ENCODE data around the gene YWHAG. TPM values are rescaled to one million over a fixed set of nuclear protein-coding genes. Genes with fewer than 3 reads are reported as not detected.
A peak's percentile ranks its signal among the peaks of the same experiment; 100 is the strongest.

Gene YWHAG
- total and polyA plus RNA-seq, 9 of the 15 experiments (the other 6 are each of a cell fraction or from before 2014, with no cell fraction given): 30.4 to 246 (median 94.5) TPM

- TF ChIP-seq RBM14 (IDR thresholded peaks at IDR 0.05; ENCODE audit: borderline replicate concordance, insufficient read depth, low read depth, low read length) (no peak), TSC22D4 (tag; IDR thresholded peaks at IDR 0.05) (no peak), THAP7 (CRISPR knock-in tag; IDR thresholded peaks at IDR 0.05) (no peak), ZNF444 (CRISPR knock-in tag; IDR thresholded peaks at IDR 0.05) (no peak), CBX5 (IDR thresholded peaks at IDR 0.05; ENCODE audit: borderline replicate concordance, low read depth) (no peak), RFX7 (CRISPR knock-in tag; IDR thresholded peaks at IDR 0.05) (no peak), TCF3 (CRISPR knock-in tag; IDR thresholded peaks at IDR 0.05) (no peak), ZNF583 (CRISPR knock-in tag; IDR thresholded peaks at IDR 0.05) (peak; percentile 81), ZBTB34 (CRISPR knock-in tag; IDR thresholded peaks at IDR 0.05) (no peak), ZFP36 (IDR thresholded peaks at IDR 0.05; ENCODE audit: low read depth, low read length, partially characterized antibody) (peak; percentile 100), DLX4 (CRISPR knock-in tag; IDR thresholded peaks at IDR 0.05) (no peak), ZNF165 (CRISPR knock-in tag; IDR thresholded peaks at IDR 0.05; ENCODE audit: borderline replicate concordance) (no peak), CUX1 (CRISPR knock-in tag; IDR thresholded peaks at IDR 0.05) (no peak), MCM7 (IDR thresholded peaks at IDR 0.05) (no peak), ZBTB12 (CRISPR knock-in tag; IDR thresholded peaks at IDR 0.05) (0 out of 2 replicates have a peak, but pooled peaks have one; percentile 24), SPI1 (IDR thresholded peaks at IDR 0.05; ENCODE audit: borderline replicate concordance, low read depth, low read length) (no peak), SMAD2 (IDR thresholded peaks at IDR 0.05; ENCODE audit: low read depth, low read length) (no peak), FOXA1 (IDR thresholded peaks at IDR 0.05; ENCODE audit: borderline replicate concordance) (no peak), ZNF76 (CRISPR knock-in tag; IDR thresholded peaks at IDR 0.05; ENCODE audit: borderline replicate concordance) (no peak)
Observed at GRCh38 chr7:76397409-76398183, 38.8 kb upstream of the YWHAG start (continued).
